ENCODE data around the gene PNPLA6. TPM values are rescaled to one million over a fixed set of nuclear protein-coding genes. Genes with fewer than 3 reads are reported as not detected.
A peak's percentile ranks its signal among the peaks of the same experiment; 100 is the strongest.

PNPLA6 gene
- polyA plus RNA-seq, 1 donor (not counting 4 experiments of a cell fraction or from before 2014, with no cell fraction given), result 22.4 TPM

- Histone ChIP-seq H3K9ac (ENCODE audit: control insufficient read depth, extremely low read depth, insufficient read depth, low read length) (peak within 1 kb of the TSS; percentile 73), H3K79me2 (ENCODE audit: control insufficient read depth, insufficient read depth, low read length) (no peaks in the 10 kb centered on the region), H3K27ac (ENCODE audit: control insufficient read depth, insufficient read depth, low read length) (no peak within 1 kb of the TSS), H3K27me3 (ENCODE audit: control insufficient read depth, extremely low read depth, insufficient read depth, low read length) (no peaks in the 10 kb centered on the region), H3K36me3 (ENCODE audit: control insufficient read depth in 2 of 2, extremely low read depth in 1 of 2, insufficient read depth in 2 of 2, low read length in 2 of 2) (peaks cover 0 to 2% of the 10 kb centered on the region in 2 experiments), H3K4me3 (ENCODE audit: control insufficient read depth in 2 of 3, extremely low read depth in 1 of 3, insufficient read depth in 2 of 3, low read depth in 1 of 3, low read length in 3 of 3) (peak within 1 kb of the TSS; percentile 56 to 70 (median 62)), H3K9me3 (ENCODE audit: control insufficient read depth, low read depth, low read length) (no peaks in the 10 kb centered on the region), H3K9me1 (ENCODE audit: control insufficient read depth, extremely low read depth, insufficient read depth, low read length) (peaks cover 4% of the 10 kb centered on the region), H4K20me1 (ENCODE audit: control insufficient read depth, extremely low read depth, insufficient read depth, low read length) (peaks cover 8% of the 10 kb centered on the region), H3K4me2 (ENCODE audit: control insufficient read depth, extremely low read depth, insufficient read depth, low read depth, low read length) (peak within 1 kb of the TSS; percentile 81), H2AFZ (ENCODE audit: control insufficient read depth, low read length) (peak within 1 kb of the TSS; percentile 27), H3K4me1 (ENCODE audit: control insufficient read depth, extremely low read depth, insufficient read depth, low read length) (peaks cover 13% of the 10 kb centered on the region)
- no peak for TF ChIP-seq EZH2 (IDR thresholded peaks at IDR 0.05; ENCODE audit: low read length)
- no peak for TF ChIP-seq CTCF (optimal IDR thresholded peaks at IDR 0.05 in 1 of 3, IDR thresholded peaks at IDR 0.05 in 1 of 3, conservative IDR thresholded peaks at IDR 0.05 in 1 of 3; ENCODE audit: extremely low read depth in 1 of 3, insufficient read depth in 2 of 3, low read length in 3 of 3)
- dilution Hi-C loops (cut with MboI; ENCODE audit: extremely low pct_ligation_motif_present, low sequenced_read_pairs), result no loop called here
- FAIRE-seq (no peak), DNase-seq (ENCODE audit: low read depth, low spot score) (no peak)
Measured at GRCh38 chr19:7595466-7596133, 60.1 kb downstream of the PNPLA6 start, which contains the start of gene CAMSAP3. CAMSAP3 (plus strand) TSS chr19:7595863; CDS start chr19:7596003, 140 bp downstream.

GRCh38 chr19:7596211-7596937, 60.9 kb downstream of the PNPLA6 start:
- H3K4me3 ChIP-seq (ENCODE audit: control insufficient read depth in 2 of 3, extremely low read depth in 1 of 3, insufficient read depth in 2 of 3, low read depth in 1 of 3, low read length in 3 of 3), result peak overlapping the region; percentile 49 to 70 (median 62)
- dilution Hi-C loops (cut with MboI; ENCODE audit: extremely low pct_ligation_motif_present, low sequenced_read_pairs), result no loop called here
- H2AFZ ChIP-seq (ENCODE audit: control insufficient read depth, low read length), result no peak overlapping the region
- H3K27me3 ChIP-seq (ENCODE audit: control insufficient read depth, extremely low read depth, insufficient read depth, low read length), result no peaks in the 10 kb centered on the region
- TF ChIP-seq CTCF (optimal IDR thresholded peaks at IDR 0.05 in 1 of 3, IDR thresholded peaks at IDR 0.05 in 1 of 3, conservative IDR thresholded peaks at IDR 0.05 in 1 of 3; ENCODE audit: extremely low read depth in 1 of 3, insufficient read depth in 2 of 3, low read length in 3 of 3) (peak in 1 of 3 experiments; percentile 23), EZH2 (IDR thresholded peaks at IDR 0.05; ENCODE audit: low read length) (no peak)
- peaks cover 11% of the 10 kb centered on the region for H3K4me1 ChIP-seq (ENCODE audit: control insufficient read depth, extremely low read depth, insufficient read depth, low read length)
- no peaks in the 10 kb centered on the region for H3K9me3 ChIP-seq (ENCODE audit: control insufficient read depth, low read depth, low read length)
- H4K20me1 ChIP-seq (ENCODE audit: control insufficient read depth, extremely low read depth, insufficient read depth, low read length), result peaks cover 8% of the 10 kb centered on the region
- H3K27ac ChIP-seq (ENCODE audit: control insufficient read depth, insufficient read depth, low read length), result no peak overlapping the region
- H3K79me2 ChIP-seq (ENCODE audit: control insufficient read depth, insufficient read depth, low read length), result peaks cover 2% of the 10 kb centered on the region
- H3K9ac ChIP-seq (ENCODE audit: control insufficient read depth, extremely low read depth, insufficient read depth, low read length), result peak overlapping the region; percentile 73
- FAIRE-seq, result no peak
- no peak for DNase-seq (ENCODE audit: low read depth, low spot score)
- H3K36me3 ChIP-seq (ENCODE audit: control insufficient read depth in 2 of 2, extremely low read depth in 1 of 2, insufficient read depth in 2 of 2, low read length in 2 of 2), result peaks cover 0 to 2% of the 10 kb centered on the region in 2 experiments
- H3K9me1 ChIP-seq (ENCODE audit: control insufficient read depth, extremely low read depth, insufficient read depth, low read length), result peaks cover 4% of the 10 kb centered on the region
- peak overlapping the region; percentile 81 for H3K4me2 ChIP-seq (ENCODE audit: control insufficient read depth, extremely low read depth, insufficient read depth, low read depth, low read length)

Measured in keratinocyte (primary cell).